Calu3 (cell line): Measurements from ENCODE around the gene CCDC200. TPM values are rescaled to one million over a fixed set of nuclear protein-coding genes. Genes with fewer than 3 reads are reported as not detected.
A peak's percentile ranks its signal among the peaks of the same experiment; 100 is the strongest.
"Not testable (repeated sequence)": the region's sequence is repeated elsewhere in the genome, so short reads cannot be mapped to it uniquely, and the experiment has no call there.

Experiments
- BruUV-seq: library from RNA; stranded (reverse); fragments of 400-500 nt; replicated peaks from 2 replicates; lab custom pipeline; 2021; lab: Mats Ljungman, UMichigan
- CTCF ChIA-PET: fragments of 300-600 bp; sonication (Branson Sonifier 250); formaldehyde crosslinking; loops from one replicate; lab custom pipeline; 2022; ENCODE audit warnings: antibody characterized with exemption; lab: Charles Lee
- DNase-seq: peaks from one replicate; pipeline ENCODE4 v3.0.0; 2022
- H3K27ac Mint-ChIP-seq: one replicate; pipeline ENCODE4 v1.8.0; 2022; ENCODE audit warnings: mixed read lengths; ENCODE audit not compliant: unreplicated experiment
- H3K27me3 Mint-ChIP-seq: one replicate; pipeline ENCODE4 v1.8.0; 2022; ENCODE audit warnings: mixed read lengths; ENCODE audit not compliant: unreplicated experiment
- H3K36me3 Mint-ChIP-seq: one replicate; pipeline ENCODE4 v1.8.0; 2022; ENCODE audit warnings: mild to moderate bottlenecking, moderate library complexity, mixed read lengths; ENCODE audit not compliant: insufficient read depth, unreplicated experiment
- H3K4me1 Mint-ChIP-seq: one replicate; pipeline ENCODE4 v1.8.0; 2022; ENCODE audit warnings: mild to moderate bottlenecking, low read depth, mixed read lengths; ENCODE audit not compliant: unreplicated experiment
- H3K4me3 Mint-ChIP-seq: one replicate; pipeline ENCODE4 v1.8.0; 2022; ENCODE audit warnings: mild to moderate bottlenecking, low read depth, moderate library complexity, mixed read lengths; ENCODE audit not compliant: unreplicated experiment
- H3K9me3 Mint-ChIP-seq: one replicate; pipeline ENCODE4 v1.8.0; 2022; ENCODE audit warnings: low read depth, mixed read lengths; ENCODE audit not compliant: unreplicated experiment
- intact Hi-C: fragments of 100-400 bp; cut with micrococcal nuclease; formaldehyde crosslinking; loops from one replicate; pipeline ENCODE4 v1.10.0; 2022; ENCODE audit not compliant: unreplicated experiment
- total RNA-seq: library from RNA; stranded (reverse); gene quantifications from 2 replicates; pipeline ENCODE4 v1.2.3, GENCODE V29; 2022
- TF ChIP-seq, protein P1 (sequence below): fragments of 200-600 bp; IDR thresholded peaks from one replicate; pipeline ENCODE4 v1.8.0; 2022; ENCODE audit warnings: antibody characterized with exemption; ENCODE audit not compliant: unreplicated experiment

The CCDC200 gene
- total RNA-seq, 1 experiment from 2014 or later: not detected

DNA sequence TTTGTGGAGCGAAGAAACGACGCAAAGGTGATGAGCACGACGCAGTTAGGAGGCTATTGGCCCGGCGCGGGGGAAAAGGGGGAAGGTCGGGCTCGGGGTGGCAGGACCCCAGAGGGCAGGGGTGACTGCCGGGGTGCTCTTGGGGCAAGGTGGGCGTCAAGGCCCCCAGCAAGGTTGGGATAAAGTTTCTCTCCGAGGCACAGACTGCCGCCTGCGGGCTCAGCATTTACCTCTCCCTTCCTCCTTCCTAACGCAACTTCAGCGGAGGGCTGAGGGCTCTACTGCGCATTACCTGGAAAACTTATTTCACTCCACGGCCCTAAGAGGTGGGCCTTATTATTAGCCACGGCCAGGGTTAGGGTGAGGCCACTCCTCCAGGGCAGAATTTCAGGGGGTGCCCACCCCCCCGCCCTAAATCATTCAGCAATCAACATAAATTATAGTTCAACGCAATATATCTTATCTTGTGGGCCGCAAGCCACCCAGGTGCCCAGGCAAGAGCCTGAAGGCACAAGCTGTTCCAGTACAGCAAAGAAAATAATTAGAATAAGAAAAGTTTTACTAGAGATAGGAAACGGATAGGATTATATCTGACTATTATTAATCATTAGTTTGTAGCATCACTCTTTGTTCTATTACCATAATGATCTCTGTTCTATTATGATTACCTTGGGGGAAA, 3.7 kb upstream of the CCDC200 start:
- H3K36me3 Mint-ChIP-seq, H3K27ac Mint-ChIP-seq, intact Hi-C loops, H3K27me3 Mint-ChIP-seq, H3K9me3 Mint-ChIP-seq, DNase-seq, CTCF ChIA-PET, H3K4me1 Mint-ChIP-seq: not testable (repeated sequence)
- peak overlapping the region; percentile 44 for H3K4me3 Mint-ChIP-seq
- BruUV-seq: TSS peak; percentile 88

DNA sequence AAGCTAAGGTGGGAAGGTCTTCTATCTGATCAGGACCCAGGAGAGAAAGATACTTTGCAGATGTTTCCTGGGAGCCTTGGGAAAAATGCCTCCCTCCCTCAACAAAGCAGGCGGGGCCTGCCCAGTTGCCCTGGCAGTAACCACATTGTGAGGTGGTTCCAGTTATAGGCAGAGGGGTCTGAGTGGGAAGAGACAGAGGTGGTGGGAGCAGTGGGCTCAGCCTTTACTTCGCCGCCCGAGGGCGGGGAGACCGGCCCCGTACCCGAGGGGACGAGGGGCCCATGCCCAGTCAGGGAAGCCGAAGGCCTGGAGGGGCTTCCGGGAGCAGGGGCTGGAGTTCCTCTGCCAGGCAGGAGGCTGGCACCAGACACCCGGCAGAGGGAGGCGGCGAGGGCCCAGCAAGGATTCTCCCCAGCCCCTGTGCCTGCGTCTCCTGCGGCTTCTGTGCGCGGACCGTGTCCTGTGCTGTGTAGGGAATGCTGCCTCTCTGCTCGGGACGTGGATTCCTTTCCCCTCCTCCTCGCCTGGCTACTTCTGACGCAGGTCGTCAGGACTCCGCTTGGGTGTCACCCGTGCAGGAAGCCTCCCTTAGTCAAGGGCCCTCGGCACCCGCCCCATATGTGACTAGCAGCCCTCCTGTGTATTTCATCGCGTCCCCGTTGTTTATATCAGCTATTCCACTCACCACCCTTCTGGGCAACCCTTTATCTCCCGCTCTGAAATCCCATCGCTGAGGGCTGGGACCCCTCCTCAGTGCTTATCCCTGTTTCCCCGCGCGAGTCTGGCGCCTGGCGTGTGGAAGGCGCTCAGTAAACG, 3.0 kb upstream of the CCDC200 start:
- CTCF ChIA-PET, H3K36me3 Mint-ChIP-seq, H3K4me1 Mint-ChIP-seq, H3K9me3 Mint-ChIP-seq, DNase-seq, H3K27ac Mint-ChIP-seq, H3K27me3 Mint-ChIP-seq, BruUV-seq, intact Hi-C loops: not testable (repeated sequence)
- H3K4me3 Mint-ChIP-seq: peak overlapping the region; percentile 44

DNA sequence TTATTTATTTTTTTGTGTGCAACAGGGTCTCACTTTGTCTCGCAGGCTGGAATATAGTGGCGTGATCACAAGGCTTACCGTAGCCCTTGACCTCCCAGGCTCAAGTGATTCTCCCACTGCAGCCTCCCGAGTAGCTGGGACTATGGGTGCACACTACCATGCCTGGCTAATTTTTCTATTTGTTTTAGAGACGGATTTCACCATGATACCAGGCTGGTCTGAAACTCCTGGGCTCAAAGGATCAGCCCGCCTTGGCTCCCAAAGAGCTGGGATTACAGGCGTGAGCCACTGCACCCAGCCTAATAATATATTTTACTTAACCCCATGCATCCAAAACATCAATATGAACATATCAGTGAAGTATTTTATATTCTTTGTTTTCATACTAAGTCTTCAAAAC, 2.0 kb downstream of the CCDC200 start:
- CTCF ChIA-PET: no interaction called here
- no peaks in the 10 kb centered on the region for H3K4me1 Mint-ChIP-seq

DNA sequence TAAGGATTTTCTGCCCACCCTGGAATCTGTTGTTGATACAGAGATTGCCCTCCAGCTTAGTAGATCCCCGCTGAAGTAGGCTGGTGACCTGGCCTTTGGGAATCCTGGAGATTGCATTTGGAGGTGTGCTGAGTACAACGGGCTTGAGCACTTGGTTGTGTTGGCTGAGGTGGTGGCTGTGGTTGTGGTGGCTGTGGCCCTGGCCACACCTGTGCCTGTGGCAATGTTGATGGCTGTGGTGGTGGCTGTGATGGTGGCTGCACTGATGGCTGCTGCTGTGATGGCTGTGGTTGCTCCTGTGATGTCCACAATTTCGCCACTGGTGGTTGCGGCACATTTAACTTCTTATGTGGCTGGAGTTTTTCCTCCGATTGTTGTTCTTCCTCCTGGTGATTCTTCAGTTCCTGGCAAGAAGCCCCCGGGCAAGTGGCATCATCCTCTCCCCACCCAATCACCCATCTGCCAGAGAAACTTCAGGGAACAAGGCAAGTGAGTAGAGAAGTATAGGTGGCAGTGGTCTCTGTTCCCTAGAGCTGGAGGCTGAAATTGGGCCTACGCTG, 4.2 kb downstream of the CCDC200 start:
- intact Hi-C loops: no loop called here
- Mint-ChIP-seq H3K27me3 (no peaks in the 10 kb centered on the region), H3K27ac (no peak overlapping the region), H3K36me3 (peaks cover 15% of the 10 kb centered on the region), H3K4me3 (no peak overlapping the region), H3K4me1 (no peaks in the 10 kb centered on the region), H3K9me3 (no peaks in the 10 kb centered on the region)
- DNase-seq: no peak
- TF ChIP-seq, protein P1, sequence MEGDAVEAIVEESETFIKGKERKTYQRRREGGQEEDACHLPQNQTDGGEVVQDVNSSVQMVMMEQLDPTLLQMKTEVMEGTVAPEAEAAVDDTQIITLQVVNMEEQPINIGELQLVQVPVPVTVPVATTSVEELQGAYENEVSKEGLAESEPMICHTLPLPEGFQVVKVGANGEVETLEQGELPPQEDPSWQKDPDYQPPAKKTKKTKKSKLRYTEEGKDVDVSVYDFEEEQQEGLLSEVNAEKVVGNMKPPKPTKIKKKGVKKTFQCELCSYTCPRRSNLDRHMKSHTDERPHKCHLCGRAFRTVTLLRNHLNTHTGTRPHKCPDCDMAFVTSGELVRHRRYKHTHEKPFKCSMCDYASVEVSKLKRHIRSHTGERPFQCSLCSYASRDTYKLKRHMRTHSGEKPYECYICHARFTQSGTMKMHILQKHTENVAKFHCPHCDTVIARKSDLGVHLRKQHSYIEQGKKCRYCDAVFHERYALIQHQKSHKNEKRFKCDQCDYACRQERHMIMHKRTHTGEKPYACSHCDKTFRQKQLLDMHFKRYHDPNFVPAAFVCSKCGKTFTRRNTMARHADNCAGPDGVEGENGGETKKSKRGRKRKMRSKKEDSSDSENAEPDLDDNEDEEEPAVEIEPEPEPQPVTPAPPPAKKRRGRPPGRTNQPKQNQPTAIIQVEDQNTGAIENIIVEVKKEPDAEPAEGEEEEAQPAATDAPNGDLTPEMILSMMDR: no peak
- no TSS peak for BruUV-seq
- CTCF ChIA-PET: interaction anchor here (0.6 kb wide), 1 partner anchor 96 kb away, joined by 3 read pairs; no protein-coding TSS in a partner anchor

More for the DNA sequence above, 2.0 kb downstream of the CCDC200 start:
- no peak for DNase-seq
- intact Hi-C loops: no loop called here
- Mint-ChIP-seq H3K4me3 (no peak overlapping the region), H3K9me3 (no peaks in the 10 kb centered on the region), H3K36me3 (peaks cover 15% of the 10 kb centered on the region), H3K27ac (no peak overlapping the region), H3K27me3 (no peaks in the 10 kb centered on the region)
- no TSS peak for BruUV-seq
- TF ChIP-seq, protein P1: no peak

DNA sequence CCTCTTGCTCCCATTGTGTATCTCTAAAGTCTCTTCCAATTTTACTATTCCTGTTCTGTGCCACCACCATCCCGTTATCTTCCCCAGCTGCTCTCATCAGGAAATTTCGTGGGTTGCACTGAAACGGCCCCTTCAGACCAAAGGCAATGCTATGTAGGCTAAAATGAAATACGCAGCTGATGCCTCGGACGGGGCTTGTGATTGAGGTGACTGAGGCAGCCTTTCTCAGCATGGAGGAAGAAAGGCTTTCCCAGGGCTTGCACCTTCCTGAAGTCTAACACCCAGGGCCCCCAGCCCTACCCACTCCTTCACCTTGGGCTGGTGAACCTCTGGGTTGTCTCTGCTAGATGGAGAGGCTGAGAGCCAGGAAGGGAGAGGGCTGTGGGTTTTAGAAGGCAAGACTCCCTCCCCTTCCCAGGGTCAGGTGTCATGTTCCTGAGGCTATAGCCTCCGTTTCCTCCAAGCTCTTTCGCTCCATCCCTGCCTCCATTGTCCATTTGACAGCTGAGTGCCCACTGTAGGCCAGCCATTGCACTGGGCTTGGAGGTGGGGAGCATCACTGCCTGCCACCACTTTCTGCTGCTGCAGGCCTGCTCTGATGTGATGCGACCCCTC, 7.8 kb downstream of the CCDC200 start:
- Mint-ChIP-seq H3K4me3 (no peak overlapping the region), H3K36me3 (peaks cover 28% of the 10 kb centered on the region), H3K27me3 (no peaks in the 10 kb centered on the region), H3K4me1 (no peaks in the 10 kb centered on the region), H3K27ac (no peak overlapping the region), H3K9me3 (no peaks in the 10 kb centered on the region)
- intact Hi-C loops: no loop called here
- CTCF ChIA-PET: interaction anchor here (0.5 kb wide), 1 partner anchor 94 kb away, joined by 6 read pairs; no protein-coding TSS in a partner anchor
- BruUV-seq: no TSS peak
- DNase-seq: no peak
- TF ChIP-seq, protein P1: no peak
